GM12878 (cell line): ENCODE data around the gene CHMP6. TPM values are rescaled to one million over a fixed set of nuclear protein-coding genes. Genes with fewer than 3 reads are reported as not detected.

Source experiments
- ATAC-seq: fragments of 200-7000 bp; cut with Tn5 transposase; 3 replicates; pipeline ENCODE4 v1.9.1; 2020; ENCODE audit warnings: mild to moderate bottlenecking, moderate library complexity
- BruUV-seq: library from RNA; stranded (reverse); fragments of 400-500 nt; replicated peaks from 2 replicates; lab custom pipeline; 2021; lab: Mats Ljungman, UMichigan
- CTCF ChIA-PET: fragments of 300-600 bp; sonication (Branson Sonifier 250); formaldehyde crosslinking; extraction: SDS; loops from one replicate; lab custom pipeline; 2021; ENCODE audit warnings: inconsistent platforms; lab: Yijun Ruan, JAX
- POLR2A ChIA-PET: fragments of 350-600 bp; formaldehyde crosslinking; extraction: SDS; loops from one replicate; lab custom pipeline; 2021; ENCODE audit warnings: inconsistent platforms; lab: Charles Lee
- RAD21 ChIA-PET: fragments of 300-600 bp; sonication (Branson Sonifier 250); formaldehyde crosslinking; loops from one replicate; lab custom pipeline; 2023; ENCODE audit warnings: antibody characterized with exemption; ENCODE audit not compliant: unreplicated experiment; lab: Charles Lee
- SMC1A ChIA-PET: fragments of 300-600 bp; sonication (Branson Sonifier 250); formaldehyde crosslinking; loops from one replicate; lab custom pipeline; 2023; ENCODE audit not compliant: unreplicated experiment, uncharacterized antibody; lab: Charles Lee
- DNase-seq: peaks from one replicate; pipeline ENCODE4 v3.0.0-alpha.2; 2011; ENCODE audit warnings: low read depth, low spot score
- FAIRE-seq: peaks from 3 replicates; lab custom pipeline; 2011; peaks lifted over from hg19 to GRCh38; lab: Jason Lieb, UNC
- H2AFZ ChIP-seq: 2 replicates; pipeline ENCODE4 v1.6.0; 2011; ENCODE audit warnings: low read depth, low read length, control low read depth; ENCODE audit not compliant: control insufficient read depth
- H3K27ac ChIP-seq: 2 replicates; pipeline ENCODE4 v1.5.1; 2011; ENCODE audit warnings: control low read depth; ENCODE audit not compliant: control insufficient read depth, insufficient read depth
- H3K27me3 ChIP-seq, 2 experiments: replicated peaks in 1 of 2; 2 replicates each; pipeline versions ENCODE4 v1.6.0 to v1.6.1; 2011; ENCODE audit warnings: low read length in 1 of 2; ENCODE audit not compliant: control insufficient read depth in 2 of 2, insufficient read depth in 2 of 2
- H3K36me3 ChIP-seq, 2 experiments: 2 replicates each; pipeline ENCODE4 v1.5.1; 2011; ENCODE audit warnings: low read length in 1 of 2; ENCODE audit not compliant: control insufficient read depth in 2 of 2, insufficient read depth in 2 of 2
- H3K4me1 ChIP-seq: 2 replicates; pipeline ENCODE4 v1.6.1; 2011; ENCODE audit warnings: mild to moderate bottlenecking, low read length, moderate library complexity, mixed read lengths; ENCODE audit not compliant: control insufficient read depth, insufficient read depth
- H3K4me2 ChIP-seq: 2 replicates; pipeline ENCODE4 v1.6.0; 2011; ENCODE audit warnings: control low read depth; ENCODE audit not compliant: control insufficient read depth, insufficient read depth
- H3K4me3 ChIP-seq: fragments of 200-600 bp; sonication (generic); 2 replicates; pipeline ENCODE4 v1.5.1; 2016
- H3K79me2 ChIP-seq: 2 replicates; pipeline ENCODE4 v1.6.0; 2011; ENCODE audit warnings: low read length; ENCODE audit not compliant: control insufficient read depth, insufficient read depth
- H3K9ac ChIP-seq: 2 replicates; pipeline ENCODE4 v1.8.0; 2011; ENCODE audit warnings: low read length, control low read depth, mixed read lengths; ENCODE audit not compliant: control insufficient read depth, insufficient read depth
- H3K9me3 ChIP-seq: replicated peaks from 3 replicates; pipeline ENCODE4 v1.5.1; 2011; ENCODE audit warnings: mild to moderate bottlenecking, low read length; ENCODE audit not compliant: control insufficient read depth, insufficient read depth
- H4K20me1 ChIP-seq: 2 replicates; pipeline ENCODE4 v1.6.0; 2011; ENCODE audit not compliant: control insufficient read depth, insufficient read depth
- BCLAF1 ChIP-seq: fragments of 450-650 bp; IDR thresholded peaks from 2 replicates; pipeline ENCODE4 v1.6.1; 2017; ENCODE audit warnings: antibody characterized with exemption, mild to moderate bottlenecking, moderate library complexity
- KDM1A ChIP-seq: fragments of 200-600 bp; sonication (generic); IDR thresholded peaks from 2 replicates; pipeline ENCODE4 v1.6.1; 2016; ENCODE audit warnings: borderline replicate concordance
- POLR2A ChIP-seq: IDR thresholded peaks from 2 replicates; pipeline ENCODE4 v1.6.1; 2011; ENCODE audit warnings: low read depth, mild to moderate bottlenecking, low read length
- SUZ12 ChIP-seq: fragments of 200-600 bp; sonication (generic); IDR thresholded peaks from one replicate; pipeline ENCODE4 v1.6.1; 2018; ENCODE audit warnings: antibody characterized with exemption, mild to moderate bottlenecking; ENCODE audit not compliant: unreplicated experiment
- WGBS: methylation state at CpG from one replicate; pipeline ENCODE4 v1.1.6; 2016; ENCODE audit warnings: low lambda C conversion rate; ENCODE audit not compliant: insufficient replicate concordance, insufficient coverage; ENCODE audit errors: missing lambda C conversion rate; 5-methylcytosine and 5-hydroxymethylcytosine counted together
- in situ Hi-C: fragments of 300-500 bp; cut with MboI; formaldehyde crosslinking; loops from 9 replicates; pipeline ENCODE4 v1.14.3; 2018; ENCODE audit warnings: mixed read lengths
- intact Hi-C: fragments of 100-400 bp; cut with micrococcal nuclease; formaldehyde crosslinking; loops from one replicate; pipeline ENCODE4 v1.14.2; 2022; ENCODE audit not compliant: unreplicated experiment
- polyA plus RNA-seq, 11 experiments: library from polyadenylated mRNA; depleted of rRNA in 4 of 11; unstranded in 6 of 11; stranded (reverse) in 5 of 11; fragments of >200 nt; fragmentation: Nextera tagmentation in 4 of 11; fragmentation: Illumina TruSeq in 1 of 11; extraction: Ambion mirVana in 4 of 11; extraction: Trizol in 1 of 11; gene quantifications; 1 replicate in 1 of 11; 2 replicates in 10 of 11; pipeline versions ENCODE4 v1.2.1 to v1.2.3, GENCODE V29; 2011 to 2016; ENCODE audit warnings: inconsistent platforms in 2 of 11, missing spikeins in 2 of 11, low read depth in 1 of 11
- total RNA-seq, 4 experiments: library from RNA; depleted of rRNA in 3 of 4; stranded (reverse); fragments of >200 nt in 3 of 4; fragmentation: Illumina TruSeq in 1 of 4; extraction: Trizol in 1 of 4; gene quantifications; 2 replicates each; pipeline versions ENCODE4 v1.2.1 to v1.2.3, GENCODE V29; 2013 to 2021

Gene CHMP6
- total and polyA plus RNA-seq, 10 of the 15 experiments (the other 5 are each of a cell fraction or from before 2014, with no cell fraction given), result 0.21 to 37.9 (median 14.7) TPM

GRCh38 chr17:80969030-80969673 is 22.5 kb upstream of the CHMP6 start:
- intact Hi-C loops, result no loop called here
- H3K9ac ChIP-seq, result no peak overlapping the region
- no peaks in the 10 kb centered on the region for H3K9me3 ChIP-seq
- no peaks in the 10 kb centered on the region for H3K27me3 ChIP-seq
- SMC1A ChIA-PET, result interaction anchor here (0.8 to 1.5 kb wide), 7 partner anchors 13 to 542 kb away, joined by 3 to 7 read pairs (median 3); no protein-coding TSS in a partner anchor
- no peak overlapping the region for H3K27ac ChIP-seq
- H4K20me1 ChIP-seq, result no peaks in the 10 kb centered on the region
- H3K36me3 ChIP-seq, result no peaks in the 10 kb centered on the region
- RAD21 ChIA-PET, result interaction anchor here (1.2 to 2.0 kb wide), 5 partner anchors 39 to 542 kb away, joined by 5 to 22 read pairs (median 7); no protein-coding TSS in a partner anchor
- POLR2A ChIA-PET, result no interaction called here
- DNase-seq (no peak), FAIRE-seq (no peak), ATAC-seq (no peak)
- H3K79me2 ChIP-seq, result no peaks in the 10 kb centered on the region
- no peak overlapping the region for H2AFZ ChIP-seq
- BruUV-seq, result no TSS peak
- no peak overlapping the region for H3K4me3 ChIP-seq
- TF ChIP-seq KDM1A, result no peak
- no peak for TF ChIP-seq BCLAF1
- no peak for TF ChIP-seq SUZ12
- TF ChIP-seq POLR2A, result peak; percentile 11; the same call in 1 of the 2 replicates
- H3K4me1 ChIP-seq, result no peaks in the 10 kb centered on the region
- 43% methylated on average over 19 of the region's 20 CpGs for WGBS
- CTCF ChIA-PET, result interaction anchor here (0.9 to 1.9 kb wide), 5 partner anchors 31 to 542 kb away, joined by 3 to 19 read pairs (median 5); no protein-coding TSS in a partner anchor
- in situ Hi-C loops, result no loop called here
- H3K4me2 ChIP-seq, result no peak overlapping the region
